SH-SY5Y (cell line): ENCODE measurements around the gene RFXAP.
A peak's percentile ranks its signal among the peaks of the same experiment; 100 is the strongest.

Experiments
- GATA2 ChIP-seq: IDR thresholded peaks from 2 replicates; pipeline ENCODE4 v1.6.1; 2011; ENCODE audit warnings: mild to moderate bottlenecking, low read depth, low read length
- GATA3 ChIP-seq: IDR thresholded peaks from 2 replicates; pipeline ENCODE4 v1.6.1; 2011; ENCODE audit warnings: low read depth, mild to moderate bottlenecking, low read length, moderate library complexity

Gene RFXAP

GRCh38 chr13:36872621-36873020, 53.6 kb downstream of the RFXAP start:
- TF ChIP-seq GATA2 (no peak), GATA3 (no peak)

- TF ChIP-seq GATA3 (no peak), GATA2 (no peak)
Measured at GRCh38 chr13:36875431-36875830, 56.4 kb downstream of the RFXAP start.

GRCh38 chr13:36875961-36876360, 56.9 kb downstream of the RFXAP start:
- TF ChIP-seq GATA3 (no peak), GATA2 (peak; percentile 32; the same call in 1 of the 2 replicates)
